ENCODE measurements around the gene ADCY10.

DNA sequence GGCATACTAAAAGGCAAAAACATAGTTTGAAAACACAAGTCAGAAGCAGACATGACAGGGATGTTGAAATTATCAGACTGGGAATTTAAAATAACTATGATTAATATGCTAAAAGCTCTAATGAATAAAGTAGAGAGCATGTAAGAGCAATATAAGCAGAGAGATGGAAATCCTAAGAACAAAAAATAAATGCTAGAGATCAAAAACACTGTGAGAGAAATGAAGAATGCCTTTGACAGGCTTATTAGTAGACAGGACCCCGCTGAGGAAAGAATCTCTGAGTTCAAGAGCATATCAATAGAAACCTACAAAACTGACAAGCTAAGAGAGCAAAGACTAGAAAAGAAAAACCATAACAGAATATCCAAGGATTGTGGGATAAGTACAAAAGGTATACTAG is 98.3 kb downstream of the ADCY10 start:
- TF ChIP-seq, protein P1, sequence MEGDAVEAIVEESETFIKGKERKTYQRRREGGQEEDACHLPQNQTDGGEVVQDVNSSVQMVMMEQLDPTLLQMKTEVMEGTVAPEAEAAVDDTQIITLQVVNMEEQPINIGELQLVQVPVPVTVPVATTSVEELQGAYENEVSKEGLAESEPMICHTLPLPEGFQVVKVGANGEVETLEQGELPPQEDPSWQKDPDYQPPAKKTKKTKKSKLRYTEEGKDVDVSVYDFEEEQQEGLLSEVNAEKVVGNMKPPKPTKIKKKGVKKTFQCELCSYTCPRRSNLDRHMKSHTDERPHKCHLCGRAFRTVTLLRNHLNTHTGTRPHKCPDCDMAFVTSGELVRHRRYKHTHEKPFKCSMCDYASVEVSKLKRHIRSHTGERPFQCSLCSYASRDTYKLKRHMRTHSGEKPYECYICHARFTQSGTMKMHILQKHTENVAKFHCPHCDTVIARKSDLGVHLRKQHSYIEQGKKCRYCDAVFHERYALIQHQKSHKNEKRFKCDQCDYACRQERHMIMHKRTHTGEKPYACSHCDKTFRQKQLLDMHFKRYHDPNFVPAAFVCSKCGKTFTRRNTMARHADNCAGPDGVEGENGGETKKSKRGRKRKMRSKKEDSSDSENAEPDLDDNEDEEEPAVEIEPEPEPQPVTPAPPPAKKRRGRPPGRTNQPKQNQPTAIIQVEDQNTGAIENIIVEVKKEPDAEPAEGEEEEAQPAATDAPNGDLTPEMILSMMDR (IDR thresholded peaks at IDR 0.05): no peak
- TF ChIP-seq POLR2A (IDR thresholded peaks at IDR 0.05): no peak
- no peak for TF ChIP-seq POLR2AphosphoS5 (IDR thresholded peaks at IDR 0.05)
